Tibial nerve (tissue), 4 donors: Measurements from ENCODE around the gene ZNF467.

Experiments used
- CTCF ChIP-seq, 5 experiments: fragments of 200-600 bp in 3 of 5; fragments of 450-650 bp in 2 of 5; sonication (generic) in 3 of 5; IDR thresholded peaks; one replicate each; pipeline ENCODE4 v1.5.1; 2016 to 2019; ENCODE audit warnings: antibody characterized with exemption in 5 of 5, mild to moderate bottlenecking in 3 of 5, moderate library complexity in 2 of 5
- EP300 ChIP-seq, 2 donors: sonication (generic); formaldehyde crosslinking; IDR thresholded peaks; one replicate each; pipeline ENCODE4 v1.6.1; 2017; ENCODE audit warnings: antibody characterized with exemption in 2 of 2, mild to moderate bottlenecking in 1 of 2
- POLR2A ChIP-seq, 2 donors: fragments of 450-650 bp; IDR thresholded peaks; one replicate each; pipeline ENCODE4 v1.6.1; 2017; ENCODE audit warnings: antibody characterized with exemption in 2 of 2, mild to moderate bottlenecking in 2 of 2, moderate library complexity in 2 of 2

- TF ChIP-seq CTCF (IDR thresholded peaks at IDR 0.05) (no peak), POLR2A (IDR thresholded peaks at IDR 0.05) (no peak), EP300 (IDR thresholded peaks at IDR 0.05) (no peak)
Measured at GRCh38 chr7:149717481-149717880, 55.9 kb downstream of the ZNF467 start.
